OCI-LY1 (cell line): ENCODE data around the gene USP25.

Experiments used
- CTCF ChIP-seq: fragments of 200-600 bp; sonication (generic), shearing (Covaris generic); IDR thresholded peaks from 2 replicates; pipeline ENCODE4 v1.5.1; 2017; ENCODE audit warnings: mild to moderate bottlenecking, antibody characterized with exemption, low read length, moderate library complexity, mixed read lengths
- EZH2 ChIP-seq: fragments of 200-600 bp; sonication (generic), shearing (Covaris generic); IDR thresholded peaks from 2 replicates; pipeline ENCODE4 v1.8.0; 2017; ENCODE audit warnings: borderline replicate concordance, mixed run types, mild to moderate bottlenecking, antibody characterized with exemption, low read length, moderate library complexity, mixed read lengths

- TF ChIP-seq CTCF (no peak), EZH2 (no peak)
Measured at GRCh38 chr21:15749861-15750159, 20.0 kb downstream of the USP25 start.
